GM12873 (cell line): Measurements from ENCODE around the gene RAB7A.

Experiments used
- TF ChIP-seq, protein P1 (sequence below): IDR thresholded peaks from 2 replicates; pipeline ENCODE4 v1.5.1; 2012; ENCODE audit warnings: low read depth, mild to moderate bottlenecking, moderate library complexity, low read length, control low read depth; ENCODE audit not compliant: insufficient read depth; ENCODE audit errors: missing control alignments

The RAB7A gene

DNA sequence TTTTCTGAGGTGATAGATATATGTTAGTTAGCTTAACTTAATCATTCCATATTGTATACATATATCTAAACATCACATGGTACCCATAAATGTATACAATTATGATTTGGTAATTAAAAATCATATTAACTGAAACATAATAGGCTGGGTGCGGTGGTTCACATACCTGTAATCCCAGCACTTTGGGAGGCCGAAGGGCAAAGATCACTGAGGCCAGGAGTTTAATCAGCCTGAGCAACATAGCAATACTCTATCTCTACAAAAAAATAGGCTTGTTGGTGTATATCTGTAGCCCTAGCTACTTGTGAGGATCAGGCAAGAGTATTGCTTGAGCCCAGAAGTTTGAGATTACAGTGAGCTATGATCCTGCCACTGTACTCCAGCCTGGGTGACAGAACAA is 20.9 kb downstream of the RAB7A start:
- TF ChIP-seq, protein P1, sequence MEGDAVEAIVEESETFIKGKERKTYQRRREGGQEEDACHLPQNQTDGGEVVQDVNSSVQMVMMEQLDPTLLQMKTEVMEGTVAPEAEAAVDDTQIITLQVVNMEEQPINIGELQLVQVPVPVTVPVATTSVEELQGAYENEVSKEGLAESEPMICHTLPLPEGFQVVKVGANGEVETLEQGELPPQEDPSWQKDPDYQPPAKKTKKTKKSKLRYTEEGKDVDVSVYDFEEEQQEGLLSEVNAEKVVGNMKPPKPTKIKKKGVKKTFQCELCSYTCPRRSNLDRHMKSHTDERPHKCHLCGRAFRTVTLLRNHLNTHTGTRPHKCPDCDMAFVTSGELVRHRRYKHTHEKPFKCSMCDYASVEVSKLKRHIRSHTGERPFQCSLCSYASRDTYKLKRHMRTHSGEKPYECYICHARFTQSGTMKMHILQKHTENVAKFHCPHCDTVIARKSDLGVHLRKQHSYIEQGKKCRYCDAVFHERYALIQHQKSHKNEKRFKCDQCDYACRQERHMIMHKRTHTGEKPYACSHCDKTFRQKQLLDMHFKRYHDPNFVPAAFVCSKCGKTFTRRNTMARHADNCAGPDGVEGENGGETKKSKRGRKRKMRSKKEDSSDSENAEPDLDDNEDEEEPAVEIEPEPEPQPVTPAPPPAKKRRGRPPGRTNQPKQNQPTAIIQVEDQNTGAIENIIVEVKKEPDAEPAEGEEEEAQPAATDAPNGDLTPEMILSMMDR, result no peak

DNA sequence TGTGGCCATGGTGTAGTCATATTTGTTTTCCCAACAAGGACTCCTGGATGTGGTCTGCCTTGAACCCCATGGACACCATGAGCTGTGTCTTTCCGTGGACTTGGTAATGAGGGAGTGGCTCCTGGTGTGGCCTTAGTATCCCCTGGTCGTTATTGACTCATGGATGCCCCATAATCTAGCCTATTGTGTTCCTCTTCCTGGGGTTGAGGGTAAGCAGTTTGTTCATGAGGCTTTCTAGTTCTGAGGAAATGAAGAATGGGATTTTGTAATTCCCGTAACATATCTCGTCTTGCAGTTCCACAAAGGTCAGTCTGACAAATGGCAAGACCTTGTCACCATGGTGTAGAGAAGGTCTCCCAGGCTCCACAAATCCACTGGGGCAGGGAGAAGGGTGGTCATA is 22.6 kb downstream of the RAB7A start:
- TF ChIP-seq, protein P1, result no peak

DNA sequence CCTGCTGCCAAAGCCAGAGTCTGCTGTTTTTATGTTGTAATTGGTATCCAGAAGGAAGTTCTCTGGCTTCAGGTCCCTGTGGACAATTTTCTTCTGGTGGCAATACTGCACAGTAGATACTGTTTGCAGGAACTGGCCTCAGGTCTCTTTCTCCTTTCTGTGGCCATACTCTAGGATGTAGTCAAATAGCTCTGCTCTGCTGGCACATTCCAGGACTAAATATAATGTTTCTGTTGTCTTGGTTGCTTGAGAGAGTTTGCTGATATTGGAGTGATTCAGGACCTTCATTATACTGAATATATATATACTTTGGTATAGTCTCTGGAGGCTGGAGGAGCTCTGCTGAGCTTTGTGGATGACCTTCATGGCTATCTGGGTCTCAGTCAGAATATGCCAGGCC is 23.1 kb downstream of the RAB7A start:
- TF ChIP-seq, protein P1, result no peak

DNA sequence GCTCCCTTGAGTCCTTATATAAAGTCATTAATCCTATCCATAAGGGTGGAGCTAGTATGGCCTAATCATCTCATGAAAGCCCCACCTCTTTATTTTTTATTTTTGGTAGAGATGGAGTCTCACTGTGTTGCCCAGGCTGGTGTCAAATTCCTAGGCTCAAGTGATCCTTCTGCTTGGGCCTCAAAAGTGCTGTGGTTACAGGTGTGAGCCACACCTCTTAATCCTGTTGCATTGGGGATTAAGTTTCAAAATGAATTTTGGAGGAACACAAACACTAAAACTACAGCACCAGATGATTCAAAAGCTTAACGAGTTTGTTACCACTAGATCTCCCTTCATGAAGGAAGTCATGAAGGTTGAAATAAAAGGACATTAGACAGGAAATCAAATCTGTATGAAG is 27.7 kb downstream of the RAB7A start:
- TF ChIP-seq, protein P1, result no peak

DNA sequence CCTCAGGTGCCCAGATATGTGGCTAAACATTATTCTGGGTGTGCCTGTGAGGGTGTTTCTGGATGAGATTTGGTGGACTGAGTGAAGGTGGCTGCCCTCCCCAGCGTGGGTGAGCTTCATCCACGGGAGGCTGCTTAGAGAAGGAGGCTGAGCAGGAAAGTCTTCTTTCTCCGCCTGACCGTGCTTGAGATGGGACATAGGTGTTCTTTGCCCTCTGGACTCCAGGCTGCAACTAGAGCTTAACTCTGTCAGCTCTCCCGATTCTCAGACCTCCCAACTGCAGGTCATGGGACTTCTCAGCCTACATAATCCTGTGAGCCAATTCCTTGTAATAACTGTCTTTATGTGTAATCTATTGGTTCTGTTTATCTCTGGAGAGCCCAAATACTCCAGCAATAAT is 34.1 kb downstream of the RAB7A start:
- TF ChIP-seq, protein P1, result no peak

DNA sequence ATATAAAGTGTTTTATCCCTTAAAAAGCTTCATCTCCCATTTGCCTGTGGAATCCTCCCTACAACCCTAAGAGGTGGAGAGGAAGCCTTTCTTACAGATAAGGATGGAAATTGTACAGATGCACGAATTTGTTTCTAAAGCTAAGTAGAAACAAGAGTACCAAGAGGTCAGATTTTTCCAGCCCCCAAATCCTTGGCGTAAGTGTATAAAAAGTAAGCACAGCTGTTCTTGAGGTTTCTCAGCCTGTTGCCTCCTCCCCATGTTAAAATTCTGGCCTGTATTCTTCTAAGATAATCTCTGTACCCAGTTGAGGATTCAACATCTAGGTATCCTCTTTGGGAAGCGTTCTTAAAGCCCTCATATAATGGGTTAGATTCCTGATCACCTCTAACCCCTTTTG is 34.9 kb downstream of the RAB7A start:
- TF ChIP-seq, protein P1, result no peak

DNA sequence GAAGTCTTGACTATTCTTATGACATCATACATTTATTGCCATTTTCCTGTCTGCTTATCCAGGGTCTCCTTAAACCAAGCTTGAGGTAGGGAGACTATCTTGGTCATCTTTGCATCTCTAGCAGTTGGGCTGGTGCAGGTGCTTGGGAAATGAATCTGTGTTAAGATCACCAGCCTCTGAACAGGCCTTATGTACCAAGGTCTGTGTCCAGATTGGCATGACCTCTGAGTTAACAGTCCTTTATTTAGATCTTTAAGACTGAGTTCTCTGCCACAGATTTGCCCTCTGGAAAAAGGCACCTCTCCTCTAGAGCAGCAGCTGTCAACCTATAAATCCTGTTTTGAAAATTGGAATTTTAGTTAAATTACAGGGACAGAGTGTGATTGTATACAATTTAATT is 35.4 kb downstream of the RAB7A start:
- TF ChIP-seq, protein P1, result no peak
